GM21360 (cell line): ENCODE data around the gene APLNR.

Experiments
- ATAC-seq: cut with Tn5 transposase; IDR thresholded peaks from one replicate; pipeline ENCODE4 v1.9.1; 2021; ENCODE audit warnings: mild to moderate bottlenecking, moderate library complexity; ENCODE audit not compliant: unreplicated experiment

Gene APLNR

GRCh38 chr11:57219021-57219627 lies 17.9 kb downstream of the APLNR start:
- ATAC-seq = no peak

- ATAC-seq = no peak
Measured at GRCh38 chr11:57217053-57217452, 20.0 kb downstream of the APLNR start.

- no peak for ATAC-seq
Measured at GRCh38 chr11:57216463-57216862, 20.6 kb downstream of the APLNR start.

GRCh38 chr11:57214494-57214893 lies 22.6 kb downstream of the APLNR start:
- ATAC-seq = no peak

- ATAC-seq = no peak
Measured at GRCh38 chr11:57214098-57214417, 23.0 kb downstream of the APLNR start.

- no peak for ATAC-seq
Measured at GRCh38 chr11:57213342-57214097, 23.5 kb downstream of the APLNR start.

- no peak for ATAC-seq
Measured at GRCh38 chr11:57210781-57211180, 26.3 kb downstream of the APLNR start.

- ATAC-seq = no peak
Measured at GRCh38 chr11:57207168-57207567, 29.9 kb downstream of the APLNR start.

GRCh38 chr11:57205041-57205641 lies 31.9 kb downstream of the APLNR start:
- ATAC-seq = no peak

- ATAC-seq = no peak
Measured at GRCh38 chr11:57203882-57204480, 33.1 kb downstream of the APLNR start.

GRCh38 chr11:57203359-57203758 lies 33.7 kb downstream of the APLNR start:
- ATAC-seq = no peak

GRCh38 chr11:57202281-57202680 lies 34.8 kb downstream of the APLNR start:
- ATAC-seq = no peak

- no peak for ATAC-seq
Measured at GRCh38 chr11:57200917-57201316, 36.1 kb downstream of the APLNR start.

- ATAC-seq = no peak
Measured at GRCh38 chr11:57199330-57199729, 37.7 kb downstream of the APLNR start.

GRCh38 chr11:57197762-57198161 lies 39.3 kb downstream of the APLNR start:
- ATAC-seq = no peak

GRCh38 chr11:57196596-57196995 lies 40.5 kb downstream of the APLNR start:
- ATAC-seq = no peak

- no peak for ATAC-seq
Measured at GRCh38 chr11:57192316-57192715, 44.7 kb downstream of the APLNR start.

- ATAC-seq = no peak
Measured at GRCh38 chr11:57191311-57192219, 45.5 kb downstream of the APLNR start.

GRCh38 chr11:57190548-57190947 lies 46.5 kb downstream of the APLNR start:
- ATAC-seq = no peak
